ENCODE results near the gene RPL36. TPM values are rescaled to one million over a fixed set of nuclear protein-coding genes. Genes with fewer than 3 reads are reported as not detected.

RPL36 gene
- total RNA-seq, 1 experiment from 2014 or later: 497 TPM

GRCh38 chr19:5663904-5664303, 26.2 kb upstream of the RPL36 start:
- DNase-seq: no peak
- peaks cover 42% of the 10 kb centered on the region for H3K36me3 Mint-ChIP-seq (ENCODE audit: insufficient read depth, unreplicated experiment)
- H3K4me1 Mint-ChIP-seq (ENCODE audit: low read depth, unreplicated experiment): no peaks in the 10 kb centered on the region
- intact Hi-C loops (cut with micrococcal nuclease; ENCODE audit: unreplicated experiment): no loop called here
- CTCF ChIA-PET: no interaction called here
- no peak overlapping the region for H3K27ac Mint-ChIP-seq (ENCODE audit: unreplicated experiment)
- TF ChIP-seq CTCF (IDR thresholded peaks at IDR 0.05; ENCODE audit: unreplicated experiment): no peak
- no peaks in the 10 kb centered on the region for H3K27me3 Mint-ChIP-seq (ENCODE audit: unreplicated experiment)
- no peaks in the 10 kb centered on the region for H3K9me3 Mint-ChIP-seq (ENCODE audit: low read depth, unreplicated experiment)
- no TSS peak for BruUV-seq (replicated peaks)
- no peak overlapping the region for H3K4me3 Mint-ChIP-seq (ENCODE audit: low read depth, unreplicated experiment)

- CTCF ChIA-PET: no interaction called here
- H3K36me3 Mint-ChIP-seq (ENCODE audit: insufficient read depth, unreplicated experiment): peaks cover 39% of the 10 kb centered on the region
- no TSS peak for BruUV-seq (replicated peaks)
These were observed 25.6 kb upstream of the RPL36 start for GRCh38 chr19:5664515-5664914.

GRCh38 chr19:5665781-5666513, 24.1 kb upstream of the RPL36 start:
- BruUV-seq (replicated peaks): no TSS peak
- H3K27me3 Mint-ChIP-seq (ENCODE audit: unreplicated experiment): no peaks in the 10 kb centered on the region
- CTCF ChIA-PET: no interaction called here
- TF ChIP-seq CTCF (IDR thresholded peaks at IDR 0.05; ENCODE audit: unreplicated experiment): no peak
- peaks cover 37% of the 10 kb centered on the region for H3K36me3 Mint-ChIP-seq (ENCODE audit: insufficient read depth, unreplicated experiment)
- no peak for DNase-seq
- intact Hi-C loops (cut with micrococcal nuclease; ENCODE audit: unreplicated experiment): no loop called here
- no peaks in the 10 kb centered on the region for H3K9me3 Mint-ChIP-seq (ENCODE audit: low read depth, unreplicated experiment)
- H3K4me3 Mint-ChIP-seq (ENCODE audit: low read depth, unreplicated experiment): no peak overlapping the region
- no peak overlapping the region for H3K27ac Mint-ChIP-seq (ENCODE audit: unreplicated experiment)
- H3K4me1 Mint-ChIP-seq (ENCODE audit: low read depth, unreplicated experiment): no peaks in the 10 kb centered on the region

More at GRCh38 chr19:5664515-5664914, 25.6 kb upstream of the RPL36 start:
- H3K9me3 Mint-ChIP-seq (ENCODE audit: low read depth, unreplicated experiment): no peaks in the 10 kb centered on the region
- intact Hi-C loops (cut with micrococcal nuclease; ENCODE audit: unreplicated experiment): no loop called here
- TF ChIP-seq CTCF (IDR thresholded peaks at IDR 0.05; ENCODE audit: unreplicated experiment): no peak
- H3K27me3 Mint-ChIP-seq (ENCODE audit: unreplicated experiment): no peaks in the 10 kb centered on the region
- DNase-seq: no peak
- H3K4me1 Mint-ChIP-seq (ENCODE audit: low read depth, unreplicated experiment): no peaks in the 10 kb centered on the region
- no peak overlapping the region for H3K4me3 Mint-ChIP-seq (ENCODE audit: low read depth, unreplicated experiment)
- no peak overlapping the region for H3K27ac Mint-ChIP-seq (ENCODE audit: unreplicated experiment)

GRCh38 chr19:5666921-5667610, 23.0 kb upstream of the RPL36 start:
- BruUV-seq (replicated peaks): no TSS peak
- CTCF ChIA-PET: no interaction called here
- Mint-ChIP-seq H3K4me1 (ENCODE audit: low read depth, unreplicated experiment) (no peaks in the 10 kb centered on the region), H3K36me3 (ENCODE audit: insufficient read depth, unreplicated experiment) (peaks cover 33% of the 10 kb centered on the region), H3K27me3 (ENCODE audit: unreplicated experiment) (no peaks in the 10 kb centered on the region), H3K9me3 (ENCODE audit: low read depth, unreplicated experiment) (no peaks in the 10 kb centered on the region), H3K27ac (ENCODE audit: unreplicated experiment) (no peak overlapping the region), H3K4me3 (ENCODE audit: low read depth, unreplicated experiment) (no peak overlapping the region)
- intact Hi-C loops (cut with micrococcal nuclease; ENCODE audit: unreplicated experiment): no loop called here
- TF ChIP-seq CTCF (IDR thresholded peaks at IDR 0.05; ENCODE audit: unreplicated experiment): no peak
- no peak for DNase-seq
